Progenitor cell of endocrine pancreas (in vitro differentiated cells): ENCODE measurements around the gene TTC19. TPM values are rescaled to one million over a fixed set of nuclear protein-coding genes. Genes with fewer than 3 reads are reported as not detected.
A peak's percentile ranks its signal among the peaks of the same experiment; 100 is the strongest.

Source experiments
- DNase-seq: peaks from one replicate; pipeline ENCODE4 v3.0.0; 2021; ENCODE audit warnings: low spot score; ENCODE audit not compliant: unreplicated experiment
- H3K27ac Mint-ChIP-seq: 2 replicates; pipeline ENCODE4 v1.8.0; 2021; ENCODE audit warnings: mild to moderate bottlenecking, moderate library complexity, mixed read lengths
- H3K27me3 Mint-ChIP-seq: 2 replicates; pipeline ENCODE4 v1.8.0; 2021; ENCODE audit warnings: mixed read lengths
- H3K36me3 Mint-ChIP-seq: 2 replicates; pipeline ENCODE4 v1.8.0; 2022; ENCODE audit warnings: mixed read lengths; ENCODE audit not compliant: insufficient read depth
- H3K4me1 Mint-ChIP-seq: 2 replicates; pipeline ENCODE4 v1.8.0; 2021; ENCODE audit warnings: low read depth, mixed read lengths
- H3K4me3 Mint-ChIP-seq: 2 replicates; pipeline ENCODE4 v1.8.0; 2021; ENCODE audit warnings: low read depth, mild to moderate bottlenecking, moderate library complexity, mixed read lengths
- H3K9me3 Mint-ChIP-seq: 2 replicates; pipeline ENCODE4 v1.8.0; 2021; ENCODE audit warnings: low read depth, mixed read lengths
- total RNA-seq: library from RNA; stranded (reverse); gene quantifications from 2 replicates; pipeline ENCODE4 v1.2.1, GENCODE V29; 2021
- TF ChIP-seq, protein P1 (sequence below): fragments of 200-600 bp; sonication (generic); IDR thresholded peaks from one replicate; pipeline ENCODE4 v1.5.0; 2021; ENCODE audit warnings: antibody characterized with exemption, mild to moderate bottlenecking; ENCODE audit not compliant: unreplicated experiment

The TTC19 gene
- total RNA-seq, 1 donor from 2014 or later = 42.5 TPM

DNA sequence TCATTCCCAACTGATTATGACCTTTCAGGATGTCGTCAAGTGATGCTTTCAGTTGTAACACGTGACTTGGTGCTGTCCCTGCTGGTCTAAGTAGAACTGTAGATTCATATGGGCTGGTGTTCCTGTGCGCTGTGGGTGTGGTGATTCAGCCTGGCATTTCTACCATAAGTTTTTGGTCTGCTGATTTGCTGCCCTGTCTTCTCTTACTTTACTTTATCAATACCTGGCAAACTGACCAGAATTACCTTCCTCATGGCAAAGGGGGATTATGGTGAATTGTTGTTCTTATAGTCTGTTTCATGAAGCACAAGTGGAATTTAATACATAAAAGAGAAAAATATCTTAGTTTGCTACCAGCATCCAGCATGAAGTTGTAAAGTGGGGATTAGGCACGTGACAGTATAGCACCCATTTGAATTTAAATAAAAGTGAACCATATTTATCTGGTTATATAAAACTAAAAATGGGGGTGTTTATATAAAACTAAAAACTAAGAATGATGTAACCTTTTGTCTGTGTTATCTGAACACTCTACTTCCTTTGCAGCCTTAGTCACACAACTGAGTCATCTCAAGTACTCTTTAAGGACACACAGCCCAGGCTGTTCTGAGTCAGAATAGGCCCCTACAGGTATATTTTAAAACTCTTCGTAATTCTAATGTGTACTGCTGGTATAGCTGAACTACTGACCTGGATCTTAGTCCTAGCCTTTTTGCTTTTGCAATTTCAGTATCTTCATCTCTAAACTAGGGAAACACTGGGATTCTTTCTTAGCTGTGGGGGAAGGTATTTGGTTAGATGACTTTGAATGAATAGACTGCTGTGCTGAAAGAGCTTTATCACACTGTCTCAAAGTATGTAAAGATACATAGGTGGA, 28.3 kb downstream of the TTC19 start:
- TF ChIP-seq, protein P1, sequence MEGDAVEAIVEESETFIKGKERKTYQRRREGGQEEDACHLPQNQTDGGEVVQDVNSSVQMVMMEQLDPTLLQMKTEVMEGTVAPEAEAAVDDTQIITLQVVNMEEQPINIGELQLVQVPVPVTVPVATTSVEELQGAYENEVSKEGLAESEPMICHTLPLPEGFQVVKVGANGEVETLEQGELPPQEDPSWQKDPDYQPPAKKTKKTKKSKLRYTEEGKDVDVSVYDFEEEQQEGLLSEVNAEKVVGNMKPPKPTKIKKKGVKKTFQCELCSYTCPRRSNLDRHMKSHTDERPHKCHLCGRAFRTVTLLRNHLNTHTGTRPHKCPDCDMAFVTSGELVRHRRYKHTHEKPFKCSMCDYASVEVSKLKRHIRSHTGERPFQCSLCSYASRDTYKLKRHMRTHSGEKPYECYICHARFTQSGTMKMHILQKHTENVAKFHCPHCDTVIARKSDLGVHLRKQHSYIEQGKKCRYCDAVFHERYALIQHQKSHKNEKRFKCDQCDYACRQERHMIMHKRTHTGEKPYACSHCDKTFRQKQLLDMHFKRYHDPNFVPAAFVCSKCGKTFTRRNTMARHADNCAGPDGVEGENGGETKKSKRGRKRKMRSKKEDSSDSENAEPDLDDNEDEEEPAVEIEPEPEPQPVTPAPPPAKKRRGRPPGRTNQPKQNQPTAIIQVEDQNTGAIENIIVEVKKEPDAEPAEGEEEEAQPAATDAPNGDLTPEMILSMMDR = no peak
- peak overlapping the region; percentile 83 for H3K27ac Mint-ChIP-seq

DNA sequence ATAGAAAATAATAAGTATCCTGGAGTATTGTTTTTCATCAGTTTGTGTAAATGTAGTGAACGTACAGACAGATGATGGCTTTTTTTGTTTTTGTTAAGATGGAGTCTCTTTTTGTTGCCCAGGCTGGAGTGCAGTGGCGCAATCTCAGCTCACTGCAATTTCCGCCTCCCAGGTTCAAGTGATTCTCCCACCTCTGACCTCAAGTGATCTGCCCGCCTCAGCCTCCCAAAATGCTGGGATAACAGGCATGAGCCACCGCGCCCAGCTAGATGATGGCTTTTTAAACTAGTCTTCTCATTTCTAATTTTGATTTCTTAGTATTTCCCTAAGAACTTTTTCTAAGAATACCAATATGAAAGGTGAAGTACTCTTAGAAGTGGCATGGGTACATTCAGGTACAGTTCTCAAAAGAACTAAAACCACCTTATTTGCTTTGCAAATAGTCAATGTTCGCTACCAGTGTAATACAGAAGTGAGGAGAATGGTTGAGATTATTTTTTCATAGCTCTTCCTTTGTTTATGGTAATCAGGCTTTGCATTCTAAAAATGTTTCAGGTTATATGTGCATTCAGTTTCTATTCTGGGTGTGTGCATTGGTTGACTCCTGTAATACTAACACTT, 34.2 kb downstream of the TTC19 start:
- H3K27ac Mint-ChIP-seq = peak overlapping the region; percentile 57
- TF ChIP-seq, protein P1 = no peak

More for the DNA sequence above, 28.3 kb downstream of the TTC19 start:
- H3K9me3 Mint-ChIP-seq = no peaks in the 10 kb centered on the region
- no peak overlapping the region for H3K4me3 Mint-ChIP-seq
- peaks cover 8% of the 10 kb centered on the region for H3K4me1 Mint-ChIP-seq
- H3K27me3 Mint-ChIP-seq = no peaks in the 10 kb centered on the region
- H3K36me3 Mint-ChIP-seq = peaks cover 46% of the 10 kb centered on the region
- no peak for DNase-seq

DNA sequence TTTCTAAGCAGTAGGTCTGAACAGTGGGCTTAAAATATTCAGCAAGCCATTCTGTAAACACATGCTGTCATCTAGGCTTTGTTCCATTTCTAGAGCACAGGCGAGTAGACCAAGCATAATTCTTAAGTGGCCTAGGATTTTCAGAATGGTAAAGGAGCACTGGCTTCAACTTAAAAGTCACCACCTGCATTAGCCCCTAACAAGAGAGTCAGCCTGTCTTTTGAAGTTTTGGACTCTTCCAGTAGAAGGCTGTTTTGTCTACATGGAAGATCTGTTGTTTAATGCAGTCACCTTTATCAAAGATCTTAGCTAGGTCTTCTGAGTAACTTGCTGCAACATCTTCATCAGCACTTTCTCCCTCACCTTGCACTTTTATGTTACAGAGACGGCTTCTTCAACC, 36.6 kb downstream of the TTC19 start:
- H3K36me3 Mint-ChIP-seq = peaks cover 44% of the 10 kb centered on the region
- H3K27me3 Mint-ChIP-seq = no peaks in the 10 kb centered on the region
- H3K4me1 Mint-ChIP-seq = no peaks in the 10 kb centered on the region
- no peak for DNase-seq
- H3K27ac Mint-ChIP-seq = no peak overlapping the region
- no peak overlapping the region for H3K4me3 Mint-ChIP-seq
- H3K9me3 Mint-ChIP-seq = no peaks in the 10 kb centered on the region
- TF ChIP-seq, protein P1 = no peak

More for the DNA sequence above, 34.2 kb downstream of the TTC19 start:
- no peak for DNase-seq
- Mint-ChIP-seq H3K27me3 (no peaks in the 10 kb centered on the region), H3K9me3 (no peaks in the 10 kb centered on the region), H3K4me1 (no peaks in the 10 kb centered on the region), H3K36me3 (peaks cover 44% of the 10 kb centered on the region), H3K4me3 (no peak overlapping the region)

DNA sequence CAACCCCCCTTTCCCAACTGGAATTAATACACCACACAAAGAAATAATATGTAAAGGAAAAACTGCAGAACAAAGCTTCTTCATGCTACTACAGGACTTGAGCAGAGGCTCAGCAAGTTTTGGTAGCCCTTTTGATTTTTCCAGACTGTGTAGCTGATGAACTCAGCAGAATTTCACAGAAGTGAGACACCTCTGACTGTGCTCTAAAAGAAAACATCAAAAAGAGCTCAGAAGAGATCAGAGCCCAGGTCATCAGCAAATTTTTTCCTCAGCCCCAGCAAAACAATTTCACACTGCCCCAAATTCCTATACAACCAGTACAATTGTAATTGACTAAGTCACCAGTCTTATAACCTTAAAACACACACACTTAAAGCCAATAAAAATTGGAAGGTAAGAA, 38.0 kb downstream of the TTC19 start:
- Mint-ChIP-seq H3K36me3 (peaks cover 42% of the 10 kb centered on the region), H3K27me3 (no peaks in the 10 kb centered on the region), H3K4me3 (no peak overlapping the region), H3K27ac (peak overlapping the region; percentile 30), H3K9me3 (no peaks in the 10 kb centered on the region), H3K4me1 (no peaks in the 10 kb centered on the region)
- no peak for DNase-seq
- TF ChIP-seq, protein P1 = no peak

DNA sequence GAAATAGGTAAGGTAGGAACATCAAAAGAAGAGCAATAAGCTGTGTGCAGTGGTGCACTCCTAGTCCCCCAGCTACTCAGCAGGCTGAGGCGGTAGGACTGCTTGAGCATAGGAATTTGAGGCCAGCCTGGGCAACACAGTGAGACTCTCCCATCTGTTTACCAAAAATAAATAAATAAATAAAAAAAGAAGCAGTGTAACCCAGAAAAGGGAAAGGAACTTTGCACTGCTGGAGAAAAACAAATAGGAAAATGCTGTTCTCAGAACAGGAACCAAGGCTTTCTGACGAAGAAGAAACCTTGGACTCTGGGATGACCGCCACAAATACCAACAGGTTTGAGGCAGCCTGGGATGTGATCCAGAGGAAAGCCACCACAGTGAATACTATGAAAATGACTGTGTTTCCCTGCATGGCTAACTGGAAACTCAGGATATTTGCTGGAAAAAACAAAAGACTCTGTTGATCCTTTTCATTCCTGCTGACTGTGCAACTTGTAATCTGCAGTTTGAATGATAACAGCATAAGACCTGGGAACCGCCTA, 41.2 kb downstream of the TTC19 start:
- Mint-ChIP-seq H3K36me3 (peaks cover 40% of the 10 kb centered on the region), H3K9me3 (no peaks in the 10 kb centered on the region), H3K4me1 (no peaks in the 10 kb centered on the region), H3K4me3 (no peak overlapping the region), H3K27ac (no peak overlapping the region), H3K27me3 (no peaks in the 10 kb centered on the region)
- TF ChIP-seq, protein P1 = no peak
- DNase-seq = no peak
